HG03095 (cell line): ENCODE measurements around the gene ZNF382.
"Not testable (repeated sequence)": the region's sequence is repeated elsewhere in the genome, so short reads cannot be mapped to it uniquely, and the experiment has no call there.

ENCODE experiments used
- ATAC-seq: cut with Tn5 transposase; IDR thresholded peaks from one replicate; pipeline ENCODE4 v1.9.1; 2021; ENCODE audit warnings: moderate library complexity; ENCODE audit not compliant: unreplicated experiment

Gene ZNF382

GRCh38 chr19:36605101-36605876 is at the start of gene ZNF382:
TSS of gene ZNF382 (plus strand) at chr19:36605313. CDS start at chr19:36609915, 4,602 bp downstream.
- ATAC-seq, result peak; percentile 59

GRCh38 chr19:36564391-36564790 is 40.7 kb upstream of the ZNF382 start:
- no peak for ATAC-seq

DNA sequence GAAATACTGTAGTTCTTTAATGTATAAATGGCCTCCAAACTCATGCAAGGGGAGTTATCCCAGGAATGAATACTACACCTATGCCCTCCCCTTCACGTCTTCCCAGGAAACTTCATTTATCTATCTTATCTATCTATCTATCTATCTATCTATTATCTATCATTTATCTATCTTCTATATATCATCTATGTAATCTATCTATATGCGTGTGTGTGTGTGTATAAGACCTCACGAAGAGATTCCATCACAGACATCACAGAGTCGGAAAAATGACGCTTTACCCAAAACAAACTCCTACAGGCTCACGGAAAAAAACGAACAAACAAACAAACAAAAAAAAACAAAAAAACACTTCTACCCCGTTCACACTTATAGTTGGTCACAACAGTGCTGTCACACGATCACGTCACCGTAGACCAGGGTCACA is 32.5 kb upstream of the ZNF382 start:
- ATAC-seq, result no peak

GRCh38 chr19:36573020-36573894 is 31.9 kb upstream of the ZNF382 start, which contains the start of gene ZNF529:
TSS of gene ZNF529 (minus strand) at chr19:36573292. CDS start at chr19:36572346, 946 bp downstream.
- peak; percentile 79 for ATAC-seq

DNA sequence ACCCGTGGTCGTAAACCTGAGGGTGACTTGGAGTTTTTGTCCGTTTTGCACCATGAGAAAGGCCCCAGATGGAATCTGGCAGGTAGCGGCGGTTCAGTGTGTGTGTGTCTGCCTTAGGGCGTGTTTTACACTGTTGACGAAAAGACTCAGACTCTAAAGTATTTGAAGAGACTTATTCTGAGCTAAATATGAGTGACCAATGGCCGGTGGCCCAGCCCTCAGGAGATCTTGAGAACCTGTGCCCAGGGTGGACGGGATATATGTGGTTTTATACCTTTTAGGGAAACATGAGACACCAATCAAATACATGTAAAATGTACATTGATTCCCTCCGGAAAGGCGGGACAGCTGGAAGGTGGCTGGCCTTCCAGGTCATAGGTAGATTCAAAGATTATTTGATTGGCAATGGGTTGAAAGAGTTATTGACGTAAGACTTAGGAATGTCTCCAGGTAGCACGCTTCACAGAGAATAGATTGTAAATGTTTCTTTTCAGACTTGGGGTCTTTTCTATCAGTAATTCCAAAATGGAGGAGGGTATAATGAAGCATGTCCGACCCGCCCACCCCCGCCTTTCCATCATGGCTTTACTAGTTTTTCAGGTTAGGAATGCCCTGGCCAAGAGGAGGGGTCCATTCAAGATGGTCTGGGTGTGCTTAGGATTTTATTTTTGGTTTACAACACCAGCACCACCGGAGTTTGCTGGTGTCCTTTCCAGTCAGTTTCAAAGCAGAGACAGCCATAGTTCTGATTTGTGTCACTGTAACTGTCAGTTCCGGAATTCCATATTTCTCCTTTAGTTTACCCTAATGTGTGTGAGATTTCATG is 31.0 kb upstream of the ZNF382 start:
- ATAC-seq, result peak; percentile 13

GRCh38 chr19:36574741-36575140 is 30.4 kb upstream of the ZNF382 start:
- ATAC-seq, result no peak

- no peak for ATAC-seq
Observed at GRCh38 chr19:36577271-36577996, 27.7 kb upstream of the ZNF382 start.

DNA sequence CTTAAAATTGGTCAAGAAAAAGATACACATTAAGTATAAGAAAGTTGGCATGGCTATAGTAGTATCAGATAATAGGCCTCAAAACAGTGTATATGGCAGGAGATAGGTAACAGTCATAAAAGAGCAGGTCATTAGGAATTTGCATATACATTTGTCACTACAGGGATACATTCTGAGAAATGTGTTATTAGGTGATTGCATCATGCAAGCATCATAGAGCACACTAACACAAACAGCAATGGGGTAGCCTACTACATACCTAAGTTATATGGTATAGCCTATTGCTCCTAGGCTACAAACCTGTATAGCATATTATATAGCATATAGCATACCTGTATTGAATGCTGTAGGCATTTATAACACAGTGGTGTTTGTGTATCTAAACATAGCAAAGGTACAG is 25.9 kb upstream of the ZNF382 start:
- ATAC-seq, result no peak

DNA sequence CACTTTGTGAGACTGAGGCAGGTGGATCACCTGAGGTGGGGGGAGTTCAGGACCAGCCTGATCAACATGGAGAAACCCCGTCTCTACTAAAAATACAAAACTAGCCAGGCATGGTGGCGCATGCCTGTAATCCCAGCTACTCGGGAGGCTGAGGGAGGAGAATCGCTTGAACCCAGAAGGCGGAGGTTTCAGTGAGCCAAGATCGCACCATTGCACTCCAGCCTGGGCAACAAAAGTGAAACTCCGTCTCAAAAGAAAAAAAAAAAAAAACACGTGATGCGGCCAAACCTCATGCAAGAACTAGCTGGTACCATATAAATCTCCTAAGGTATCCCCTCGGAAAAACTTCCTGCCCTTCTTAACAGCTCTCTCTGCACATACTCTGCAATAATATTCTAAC is 2.4 kb upstream of the ZNF382 start:
- ATAC-seq, result not testable (repeated sequence)

DNA sequence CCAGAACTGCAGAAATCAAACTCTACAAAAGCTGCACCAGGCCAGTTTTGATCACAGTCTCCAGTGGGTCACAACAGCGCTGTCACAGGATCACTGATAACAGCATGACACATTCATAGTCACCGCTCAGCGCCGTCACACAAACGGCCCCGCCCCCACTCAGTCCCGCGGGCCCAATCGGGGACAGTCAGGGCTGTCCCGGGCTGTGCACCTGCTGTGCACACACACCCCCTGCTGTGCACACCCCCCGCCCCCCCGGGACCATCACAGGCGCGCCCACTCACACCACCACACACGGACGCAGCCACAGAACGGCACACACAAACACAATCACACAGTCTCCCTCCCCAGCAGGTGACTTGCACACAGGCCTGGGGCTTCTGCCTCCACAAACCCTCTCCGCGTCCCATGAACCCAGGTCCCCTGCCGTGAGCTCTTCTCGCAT is 435 bp upstream of the ZNF382 start:
- ATAC-seq, result peak; percentile 75

GRCh38 chr19:36605877-36606478 is 865 bp downstream of the ZNF382 start:
- ATAC-seq, result peak; percentile 9

DNA sequence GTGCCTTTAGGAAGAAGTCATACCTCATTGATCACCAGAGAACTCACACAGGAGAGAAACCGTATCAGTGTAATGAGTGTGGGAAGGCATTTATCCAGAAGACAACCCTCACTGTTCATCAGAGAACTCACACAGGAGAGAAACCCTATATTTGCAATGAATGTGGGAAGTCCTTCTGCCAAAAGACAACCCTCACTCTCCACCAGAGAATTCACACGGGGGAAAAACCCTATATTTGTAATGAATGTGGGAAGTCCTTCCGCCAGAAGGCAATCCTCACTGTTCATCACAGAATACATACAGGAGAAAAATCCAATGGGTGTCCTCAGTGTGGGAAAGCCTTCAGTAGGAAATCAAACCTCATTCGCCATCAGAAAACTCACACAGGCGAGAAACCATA is 21.9 kb downstream of the ZNF382 start:
- no peak for ATAC-seq

DNA sequence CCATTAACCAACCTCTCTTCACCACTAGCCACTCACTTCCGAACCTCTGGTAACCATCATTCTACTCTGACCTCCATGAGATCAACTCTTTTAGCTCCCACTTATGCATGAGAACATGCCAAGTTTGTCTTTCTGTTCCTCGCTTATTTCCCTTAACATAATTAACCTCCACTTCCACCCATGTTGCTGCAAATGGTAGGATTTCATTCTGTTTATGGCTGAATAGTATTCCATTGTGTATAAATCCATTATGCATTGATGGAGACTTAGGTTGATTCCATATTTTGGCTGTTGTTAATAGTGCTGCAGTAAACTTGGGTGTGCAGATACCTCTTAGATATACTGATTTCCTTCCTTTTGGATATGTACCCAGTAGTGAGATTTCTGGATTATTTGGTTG is 30.2 kb downstream of the ZNF382 start:
- no peak for ATAC-seq

GRCh38 chr19:36638862-36639510 is 33.9 kb downstream of the ZNF382 start:
- no peak for ATAC-seq

DNA sequence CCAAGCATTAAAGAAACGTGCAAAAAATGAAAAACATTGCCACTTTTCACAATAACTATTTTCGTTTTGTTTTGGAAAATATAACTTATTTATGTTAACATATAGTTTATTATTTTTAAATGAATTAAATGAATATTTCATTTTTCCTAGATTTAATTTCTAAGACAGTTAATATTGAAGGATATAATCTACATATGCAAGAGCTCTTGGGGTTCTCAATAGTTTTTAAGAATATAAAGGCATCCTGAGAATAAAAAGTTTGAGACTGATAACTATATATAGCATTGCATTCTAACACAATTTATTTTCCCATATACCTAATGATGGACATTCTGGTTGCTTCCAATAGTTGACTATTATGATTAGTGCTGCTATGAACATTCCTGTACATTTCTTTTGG is 41.6 kb downstream of the ZNF382 start:
- ATAC-seq, result no peak

DNA sequence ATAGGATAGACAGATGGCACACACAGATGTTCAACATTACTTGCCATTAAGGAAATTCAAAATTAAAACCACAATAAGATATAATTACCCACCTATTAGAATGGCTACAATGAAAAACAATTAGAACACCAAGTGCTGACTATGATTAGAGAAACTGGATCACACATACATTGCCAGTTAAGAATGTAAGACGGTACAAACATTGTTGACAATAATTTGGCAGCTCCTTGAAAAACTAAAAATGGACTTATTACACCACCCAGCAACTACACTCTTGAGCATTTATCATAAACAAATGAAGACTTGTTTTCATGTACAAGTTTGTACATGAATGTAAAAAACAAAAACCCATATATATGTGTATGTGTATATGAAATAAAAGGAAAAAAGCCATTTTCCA is 47.8 kb downstream of the ZNF382 start:
- no peak for ATAC-seq

DNA sequence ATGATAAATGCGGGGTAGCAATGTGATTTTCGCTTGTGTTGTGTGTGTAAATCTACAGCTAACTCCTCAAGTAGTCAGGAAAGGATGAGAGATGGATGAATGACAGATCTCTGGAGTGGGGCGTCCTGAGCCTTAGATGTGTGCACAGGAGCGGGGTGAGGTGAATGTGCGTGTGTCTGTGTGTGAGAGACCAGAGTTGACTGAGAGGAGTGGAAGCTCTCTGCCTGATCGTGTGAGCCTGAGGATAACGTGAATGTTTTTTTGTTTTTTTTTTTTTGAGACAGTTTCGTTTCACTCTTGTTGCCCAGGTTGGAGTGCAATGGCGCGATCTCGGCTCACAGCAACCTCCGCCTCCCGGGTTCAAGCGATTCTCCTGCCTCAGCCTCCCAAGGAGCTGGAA is 60.7 kb downstream of the ZNF382 start:
- ATAC-seq, result no peak

DNA sequence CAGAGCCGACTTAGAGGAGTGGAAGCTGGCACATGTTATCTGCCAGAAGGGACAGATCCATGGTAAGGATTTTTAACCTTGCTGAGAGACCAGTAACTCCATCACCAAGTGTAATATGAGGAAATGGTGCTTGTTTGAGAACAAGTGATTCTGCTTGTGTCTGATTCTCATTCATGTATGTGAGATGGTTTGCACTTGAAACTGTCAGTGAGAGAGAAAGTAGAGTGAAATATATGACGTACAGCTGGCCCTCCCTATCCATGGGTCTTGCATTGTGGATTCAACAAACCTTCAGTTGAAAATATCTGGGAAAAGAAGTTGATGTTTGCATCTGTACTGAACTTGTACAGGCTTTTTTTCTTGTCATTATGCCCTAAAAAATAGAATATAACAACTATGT is 63.5 kb downstream of the ZNF382 start:
- no peak for ATAC-seq

DNA sequence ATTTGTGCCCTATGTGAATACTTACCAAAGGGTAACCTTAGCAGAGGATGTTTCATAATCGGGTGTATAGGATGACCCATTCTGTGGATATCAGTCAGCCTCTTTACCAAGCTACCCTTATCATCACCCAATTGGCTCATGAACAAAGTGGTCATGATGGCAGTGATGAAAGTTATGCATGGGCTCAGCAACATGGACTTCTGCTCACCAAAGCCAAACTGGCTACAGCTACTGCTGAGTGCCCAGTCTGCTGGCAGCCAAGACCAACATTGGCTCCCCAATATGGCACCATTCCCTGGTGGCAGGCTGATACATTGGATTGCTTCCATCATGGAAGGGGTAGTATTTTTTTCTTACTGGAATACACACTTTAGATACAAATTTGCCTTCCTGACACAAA is 67.3 kb downstream of the ZNF382 start:
- no peak for ATAC-seq
